Stimulated activated CD8-positive, alpha-beta memory T cell treated with anti-CD3 and anti-CD28 coated beads, Interleukin-12 subunit alpha, Interleukin-12 subunit beta, amount 100 ng/mL, for 1 hour (primary cell): ENCODE results near the gene TNRC6A.
"Not testable (repeated sequence)": the region's sequence is repeated elsewhere in the genome, so short reads cannot be mapped to it uniquely, and the experiment has no call there.

Experiments used
- DNase-seq: peaks from one replicate; pipeline ENCODE4 v3.0.0-alpha.2; 2020; ENCODE audit warnings: low read depth

The TNRC6A gene

GRCh38 chr16:24729243-24729950 is at the start of gene TNRC6A:
TSS of gene TNRC6A (plus strand) at chr16:24729651. CDS start at chr16:24729842, 191 bp downstream.
- peak; percentile 50 for DNase-seq

DNA sequence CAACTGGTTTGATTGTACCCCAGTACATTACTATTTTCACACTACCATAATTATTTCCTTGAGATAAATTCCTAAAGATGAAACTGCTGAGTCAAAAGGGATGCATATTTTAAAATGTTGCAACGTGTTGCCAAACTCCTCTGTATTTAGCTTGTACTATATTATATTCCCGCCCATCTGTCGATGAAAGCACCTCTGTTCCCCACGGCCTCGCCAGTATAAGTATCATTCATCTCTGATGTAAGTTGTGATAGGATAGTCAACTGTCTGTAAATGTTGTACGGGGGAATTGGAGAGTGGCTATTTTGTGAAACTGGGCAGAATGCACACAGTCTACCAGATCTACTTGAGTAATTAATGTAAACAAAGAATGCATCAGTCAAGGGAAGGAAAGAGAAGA is 47.7 kb upstream of the TNRC6A start:
- no peak for DNase-seq

GRCh38 chr16:24683250-24683649 is 46.2 kb upstream of the TNRC6A start:
- no peak for DNase-seq

GRCh38 chr16:24683847-24684493 is 45.5 kb upstream of the TNRC6A start:
- DNase-seq: no peak

DNA sequence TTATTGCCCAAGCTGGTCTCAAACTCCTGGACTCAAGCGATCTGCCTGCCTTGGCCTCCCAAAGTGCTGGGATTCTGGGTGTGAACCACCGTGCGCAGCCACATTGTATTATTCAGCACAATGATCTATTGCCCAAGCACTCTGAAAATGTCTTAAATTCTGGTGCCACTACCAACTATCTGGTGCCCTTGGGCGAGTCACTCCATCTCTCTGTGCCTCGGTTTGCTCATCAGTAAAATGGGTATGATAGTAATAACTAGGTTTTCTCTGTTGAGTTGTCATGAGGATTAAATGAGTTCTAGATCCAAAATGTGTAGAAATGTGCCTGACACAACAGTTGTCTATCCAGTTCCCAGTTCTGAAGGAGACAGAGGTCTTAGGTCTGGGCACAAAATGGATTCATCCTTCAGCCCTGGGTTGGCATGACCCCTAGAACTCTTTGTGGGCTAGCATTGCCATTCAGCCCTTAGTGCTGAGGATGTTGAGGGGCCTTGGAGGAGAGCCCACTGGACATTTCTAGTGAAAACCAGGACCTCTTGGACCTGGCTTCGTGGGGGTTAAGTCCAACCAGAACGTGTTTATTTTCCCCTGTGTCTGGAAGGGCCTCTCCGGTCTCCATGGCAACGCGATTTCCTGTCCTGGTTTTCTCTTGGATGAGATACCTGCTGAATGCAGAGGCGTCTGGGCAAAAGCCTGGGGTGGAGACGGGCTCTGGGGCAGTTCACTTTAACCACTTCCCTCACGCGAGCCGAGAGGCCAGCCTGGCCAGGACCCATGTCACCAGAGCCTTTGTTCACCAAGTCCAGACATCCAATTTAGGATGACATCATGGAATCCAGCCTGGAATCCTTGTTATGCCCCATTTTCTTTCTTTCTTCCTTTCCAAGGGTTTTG is 43.7 kb upstream of the TNRC6A start:
- DNase-seq: no peak

- DNase-seq: no peak
These were observed 42.8 kb upstream of the TNRC6A start for GRCh38 chr16:24686678-24687077.

DNA sequence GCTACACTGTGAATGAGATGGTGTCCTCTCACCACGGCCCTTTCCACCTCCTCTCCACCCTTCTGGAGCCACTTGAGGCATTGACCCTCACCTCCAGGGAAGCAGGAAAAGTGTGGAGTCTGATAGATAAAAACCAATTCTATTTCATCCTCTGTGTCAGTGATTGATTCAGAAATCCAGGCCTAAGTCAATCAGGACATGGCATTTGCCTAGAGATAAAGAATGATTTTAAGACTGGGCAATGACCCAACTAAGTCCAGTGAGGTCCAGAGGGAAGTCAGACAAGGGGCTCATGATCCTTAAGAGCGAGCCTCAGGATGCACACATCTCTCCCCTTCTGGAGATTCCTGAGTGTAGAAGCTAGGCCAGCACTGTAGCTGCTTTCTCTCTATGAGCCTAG is 41.1 kb upstream of the TNRC6A start:
- no peak for DNase-seq

DNA sequence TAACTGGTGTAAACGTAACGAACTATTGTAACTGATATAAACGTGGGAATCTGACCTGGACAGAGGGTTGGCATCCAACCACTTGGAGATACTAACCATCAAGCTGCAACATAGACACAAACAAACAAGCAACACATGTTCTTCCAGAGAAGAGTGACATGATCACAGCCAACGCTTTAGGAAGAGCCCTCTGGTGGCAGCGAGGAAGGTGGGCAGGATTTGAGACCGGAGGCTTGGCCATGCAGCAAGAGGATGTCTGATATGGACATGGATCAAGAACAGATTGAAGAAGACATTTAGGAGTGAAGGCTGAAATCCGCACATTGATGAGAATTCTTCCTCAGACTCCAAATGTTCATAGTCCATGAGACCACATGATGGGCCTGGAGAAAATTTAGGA is 40.3 kb upstream of the TNRC6A start:
- DNase-seq: no peak

- no peak for DNase-seq
These were observed 36.6 kb upstream of the TNRC6A start for GRCh38 chr16:24692854-24693253.

- DNase-seq: no peak
These were observed 34.5 kb upstream of the TNRC6A start for GRCh38 chr16:24694931-24695330.

DNA sequence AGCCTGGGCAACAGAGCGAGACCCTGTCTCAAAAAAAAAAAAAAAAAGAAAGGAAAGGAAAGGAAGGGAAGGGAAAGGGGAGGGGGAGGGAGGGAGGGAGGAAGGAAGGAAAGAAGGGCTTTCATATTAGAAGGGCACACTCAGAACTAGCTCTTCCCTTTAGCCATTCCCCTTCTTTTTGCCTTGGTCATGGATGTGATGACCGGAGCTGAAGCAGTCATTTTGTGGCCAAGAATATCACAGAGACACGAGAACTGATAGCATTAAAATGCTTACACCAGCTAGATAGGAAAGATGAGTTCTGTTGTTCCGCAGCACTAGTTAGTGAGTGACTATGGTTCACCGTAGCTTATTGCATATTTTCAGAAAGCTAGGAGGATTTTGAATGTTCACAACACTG is 32.8 kb upstream of the TNRC6A start:
- no peak for DNase-seq

GRCh38 chr16:24698308-24698707 is 31.1 kb upstream of the TNRC6A start:
- no peak for DNase-seq

GRCh38 chr16:24699151-24699723 is 30.2 kb upstream of the TNRC6A start:
- DNase-seq: no peak

GRCh38 chr16:24700549-24701392 is 28.7 kb upstream of the TNRC6A start:
- DNase-seq: no peak

DNA sequence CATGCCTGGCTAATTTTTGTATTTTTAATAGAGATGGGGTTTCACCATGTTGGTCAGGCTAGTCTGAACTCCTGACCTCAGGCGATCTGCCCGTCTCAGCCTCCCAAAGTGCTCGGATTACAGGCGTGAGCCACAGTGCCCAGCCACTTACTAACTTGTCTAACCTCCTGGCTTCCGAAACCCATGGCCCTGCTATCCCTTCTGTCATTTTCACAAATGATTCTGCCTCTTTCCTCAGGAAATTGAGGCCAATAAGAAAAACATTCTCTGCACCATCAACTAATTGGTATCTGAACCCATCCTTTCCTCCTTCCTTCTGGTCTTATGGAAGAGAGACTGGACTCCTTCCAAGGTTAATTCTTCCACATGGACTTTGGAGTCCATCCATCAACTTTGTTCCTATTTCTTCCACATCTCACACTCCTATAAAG is 27.9 kb upstream of the TNRC6A start:
- DNase-seq: no peak

DNA sequence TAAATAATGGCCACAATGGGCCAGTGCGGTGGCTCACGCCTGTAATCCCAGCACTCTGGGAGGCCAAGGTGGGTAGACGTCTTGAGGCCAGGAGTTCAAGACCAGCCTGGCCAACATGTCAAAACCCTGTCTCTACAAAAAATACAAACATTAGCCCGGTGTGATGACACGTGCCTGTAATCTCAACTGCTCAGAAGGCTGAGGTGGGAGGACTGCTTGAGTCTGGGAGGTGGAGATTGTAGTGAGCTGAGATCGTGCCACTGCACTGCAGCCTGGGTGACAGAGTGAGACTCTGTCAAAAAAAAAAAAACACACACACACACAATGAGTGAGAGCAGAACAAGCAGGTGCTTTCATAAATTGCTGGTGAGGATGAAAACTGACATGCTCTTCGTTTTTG is 21.7 kb upstream of the TNRC6A start:
- not testable (repeated sequence) for DNase-seq

DNA sequence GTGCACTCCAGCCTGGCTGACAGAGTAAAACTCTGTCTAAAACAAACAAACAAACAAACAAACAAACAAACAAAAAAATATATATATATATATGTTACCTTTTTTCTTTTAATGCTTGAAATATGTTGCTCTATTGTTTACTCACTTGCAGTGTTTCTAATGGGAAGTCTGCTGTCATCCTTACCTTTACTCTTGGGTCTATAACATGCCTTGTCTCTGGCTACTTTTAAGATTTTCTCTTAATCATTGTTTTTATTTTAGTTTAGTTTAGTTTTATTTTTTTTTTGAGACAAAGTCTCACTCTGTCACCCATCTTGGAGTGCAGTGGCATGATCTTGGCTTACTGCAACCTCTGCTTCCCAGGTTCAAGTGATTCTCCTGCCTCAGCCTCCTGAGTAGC is 16.1 kb upstream of the TNRC6A start:
- no peak for DNase-seq

DNA sequence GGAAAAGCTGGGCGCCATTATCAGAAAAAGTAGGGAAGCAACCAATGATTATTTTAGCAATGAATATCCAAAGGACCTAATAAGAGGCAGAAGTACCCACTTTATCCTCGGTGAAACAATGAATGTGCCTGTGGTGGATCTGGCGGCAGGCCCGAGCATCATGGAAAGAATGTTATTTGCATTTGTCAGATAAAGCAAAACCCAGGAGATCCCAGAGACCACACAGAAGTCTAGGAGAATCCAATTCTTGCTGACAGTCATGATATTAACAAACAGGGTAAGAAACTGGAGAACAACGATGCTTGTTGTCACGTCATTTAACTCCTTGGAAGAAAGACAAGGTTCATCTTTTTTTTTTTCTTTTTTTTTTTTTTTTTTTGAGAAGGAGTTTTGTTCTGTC is 12.0 kb upstream of the TNRC6A start:
- no peak for DNase-seq

DNA sequence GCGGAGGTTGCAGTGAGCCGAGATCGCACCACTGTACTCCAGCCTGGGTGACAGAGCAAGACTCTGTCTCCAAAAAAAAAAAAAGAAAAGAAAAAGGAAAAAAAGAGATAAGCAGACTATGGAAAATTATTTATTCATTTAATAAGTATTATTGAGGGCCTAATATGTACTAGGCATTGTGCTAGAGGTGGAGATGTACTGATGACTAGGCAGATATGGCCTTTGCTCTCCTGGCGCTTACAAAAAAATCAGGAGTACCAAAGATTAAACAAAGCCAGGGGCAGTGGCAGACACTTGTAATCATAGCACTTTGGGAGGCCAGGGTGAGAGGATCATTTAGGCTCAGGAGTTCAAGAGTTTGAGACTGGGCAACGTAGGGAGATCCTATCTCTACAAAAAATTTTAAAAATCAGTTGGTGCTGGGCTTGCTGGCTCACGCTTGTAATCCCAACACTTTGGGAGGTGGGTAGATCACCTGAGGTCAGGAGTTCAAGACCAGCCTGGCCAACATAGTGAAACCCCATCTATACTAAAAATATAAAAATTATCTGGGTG is 10.4 kb upstream of the TNRC6A start:
- no peak for DNase-seq

DNA sequence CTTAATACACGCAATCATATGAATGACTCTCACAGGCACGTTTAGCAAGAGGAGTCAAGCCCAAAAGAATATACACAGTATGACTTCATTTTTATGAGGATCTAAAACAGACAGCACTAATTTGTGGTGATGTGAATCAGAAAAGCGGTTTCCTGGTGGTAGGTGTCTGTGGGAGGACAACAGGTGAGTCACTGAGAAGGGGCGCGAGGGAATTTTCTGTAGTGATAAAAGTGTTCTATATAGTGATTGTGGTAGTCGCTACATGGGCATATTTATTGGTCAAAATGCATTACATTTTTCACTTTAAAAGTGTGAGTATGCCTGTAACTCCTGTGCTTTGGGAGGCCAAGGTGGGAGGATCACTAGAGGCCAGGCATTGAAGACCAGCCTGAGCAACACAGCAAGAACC is 7.6 kb upstream of the TNRC6A start:
- no peak for DNase-seq

DNA sequence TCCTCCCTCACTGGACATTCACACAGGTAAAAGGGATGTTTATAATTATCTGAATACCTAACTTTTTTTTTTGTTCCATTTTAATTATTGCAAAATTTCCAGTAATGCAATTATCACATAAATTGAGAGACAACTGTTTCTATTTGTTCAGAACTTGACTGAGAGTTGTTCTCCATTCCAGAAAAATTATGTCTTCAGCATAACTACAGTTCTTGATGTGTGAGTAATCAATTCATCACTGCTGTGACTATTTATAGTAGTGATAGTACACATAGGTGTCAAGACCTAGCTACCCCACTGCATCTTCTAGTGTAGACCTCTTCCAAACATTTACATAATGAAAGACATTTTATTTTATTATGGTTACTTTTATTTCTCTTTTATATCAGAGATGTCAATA is 5.8 kb upstream of the TNRC6A start:
- no peak for DNase-seq
